Measurements from ENCODE around the gene MC2R.

The MC2R gene

GRCh38 chr18:13917401-13917800 is 2.1 kb upstream of the MC2R start:
- no peak overlapping the region for H3K27ac ChIP-seq
- peaks cover 0 to 12% (median 1%) of the 10 kb centered on the region in 4 donors for H3K4me1 ChIP-seq
- H3K4me3 ChIP-seq, result no peak overlapping the region
- DNase-seq, result no peak
- H3K9me3 ChIP-seq, result no peaks in the 10 kb centered on the region
- intact Hi-C loops (cut with DNase I; ENCODE audit: low total_unique reads), result no loop called here
- TF ChIP-seq CTCF (IDR thresholded peaks at IDR 0.05), result no peak
- H3K27me3 ChIP-seq, result no peaks in the 10 kb centered on the region
- no peaks in the 10 kb centered on the region for H3K36me3 ChIP-seq

- intact Hi-C loops (cut with DNase I; ENCODE audit: low total_unique reads), result no loop called here
- peaks cover 0 to 12% (median 1%) of the 10 kb centered on the region in 4 donors for H3K4me1 ChIP-seq
- H3K9me3 ChIP-seq, result no peaks in the 10 kb centered on the region
- TF ChIP-seq CTCF (IDR thresholded peaks at IDR 0.05), result no peak
- H3K27me3 ChIP-seq, result no peaks in the 10 kb centered on the region
- no peak overlapping the region for H3K27ac ChIP-seq
- no peak overlapping the region for H3K4me3 ChIP-seq
- DNase-seq, result no peak
- H3K36me3 ChIP-seq, result no peaks in the 10 kb centered on the region
These were observed 1.2 kb upstream of the MC2R start for GRCh38 chr18:13916559-13916958.

GRCh38 chr18:13915995-13916431 is 677 bp upstream of the MC2R start:
- DNase-seq, result no peak
- H3K4me3 ChIP-seq, result no peak overlapping the region
- no peaks in the 10 kb centered on the region for H3K27me3 ChIP-seq
- TF ChIP-seq CTCF (IDR thresholded peaks at IDR 0.05), result no peak
- H3K36me3 ChIP-seq, result no peaks in the 10 kb centered on the region
- intact Hi-C loops (cut with DNase I; ENCODE audit: low total_unique reads), result no loop called here
- H3K9me3 ChIP-seq, result no peaks in the 10 kb centered on the region
- H3K4me1 ChIP-seq, result peaks cover 0 to 12% (median 1%) of the 10 kb centered on the region in 4 donors
- no peak overlapping the region for H3K27ac ChIP-seq

DNA sequence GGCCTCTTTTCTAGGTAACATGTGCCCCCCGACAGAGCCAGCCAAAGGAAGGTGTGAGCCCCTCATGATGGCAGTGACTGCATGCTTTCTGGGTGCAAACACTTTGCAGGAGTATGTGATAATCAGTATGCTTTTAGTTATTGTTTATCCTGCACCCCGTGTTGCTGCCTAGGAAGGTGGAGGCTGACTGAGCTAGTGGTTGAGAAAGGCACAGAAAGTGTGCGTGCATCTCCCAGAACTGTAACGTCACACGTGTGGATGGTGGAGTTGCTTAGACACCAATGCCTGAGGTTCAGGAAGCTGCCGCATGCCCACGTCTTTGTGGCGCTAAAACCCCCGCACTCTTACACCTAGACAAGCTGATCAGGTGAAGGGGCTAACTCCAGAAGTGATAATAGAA is 580 bp downstream of the MC2R start:
- Histone ChIP-seq H3K4me3 (no peak overlapping the region), H3K27me3 (no peaks in the 10 kb centered on the region), H3K9me3 (no peaks in the 10 kb centered on the region), H3K4me1 (peaks cover 0 to 12% (median 1%) of the 10 kb centered on the region in 4 donors), H3K27ac (no peak overlapping the region), H3K36me3 (no peaks in the 10 kb centered on the region)
- intact Hi-C loops (cut with DNase I; ENCODE audit: low total_unique reads), result no loop called here
- TF ChIP-seq CTCF (IDR thresholded peaks at IDR 0.05), result no peak
- DNase-seq, result no peak

DNA sequence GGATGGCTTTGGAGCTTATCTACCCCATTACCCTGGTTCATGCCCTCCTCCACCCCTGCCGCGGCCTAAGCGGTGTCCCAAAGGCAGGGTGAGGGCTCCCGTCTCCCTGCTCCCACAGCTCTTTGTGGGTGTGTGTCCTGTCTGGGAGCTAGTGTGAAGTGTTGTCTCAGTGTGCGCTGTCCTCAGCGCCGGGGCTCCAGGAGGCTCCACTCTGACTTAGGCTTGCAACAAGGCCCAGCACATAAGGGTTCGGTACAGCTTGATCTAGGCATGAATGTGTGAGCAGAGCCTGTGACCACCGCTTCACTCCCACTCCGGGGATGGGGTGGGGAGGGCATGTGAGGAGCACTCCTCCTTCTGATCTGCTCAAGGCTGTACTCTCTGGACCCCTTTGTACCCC is 1.2 kb downstream of the MC2R start:
- no peaks in the 10 kb centered on the region for H3K27me3 ChIP-seq
- TF ChIP-seq CTCF (IDR thresholded peaks at IDR 0.05), result no peak
- intact Hi-C loops (cut with DNase I; ENCODE audit: low total_unique reads), result no loop called here
- peaks cover 0 to 12% (median 1%) of the 10 kb centered on the region in 4 donors for H3K4me1 ChIP-seq
- H3K36me3 ChIP-seq, result no peaks in the 10 kb centered on the region
- no peak overlapping the region for H3K4me3 ChIP-seq
- H3K9me3 ChIP-seq, result no peaks in the 10 kb centered on the region
- no peak for DNase-seq
- H3K27ac ChIP-seq, result no peak overlapping the region

- DNase-seq, result no peak
- H3K4me3 ChIP-seq, result no peak overlapping the region
- no peaks in the 10 kb centered on the region for H3K27me3 ChIP-seq
- intact Hi-C loops (cut with DNase I; ENCODE audit: low total_unique reads), result no loop called here
- TF ChIP-seq CTCF (IDR thresholded peaks at IDR 0.05), result no peak
- H3K27ac ChIP-seq, result no peak overlapping the region
- H3K9me3 ChIP-seq, result no peaks in the 10 kb centered on the region
- H3K4me1 ChIP-seq, result peaks cover 0 to 12% (median 1%) of the 10 kb centered on the region in 4 donors
- no peaks in the 10 kb centered on the region for H3K36me3 ChIP-seq
These were observed 2.1 kb downstream of the MC2R start for GRCh38 chr18:13913205-13913604.
